Cerebellar nuclear complex (tissue), 1 donor: ENCODE data around the gene USP15.

Experiments used
- DNase-seq, 2 experiments: peaks; one replicate each; lab custom pipeline; 2025; lab: John Stamatoyannopoulos, UW

Gene USP15

DNA sequence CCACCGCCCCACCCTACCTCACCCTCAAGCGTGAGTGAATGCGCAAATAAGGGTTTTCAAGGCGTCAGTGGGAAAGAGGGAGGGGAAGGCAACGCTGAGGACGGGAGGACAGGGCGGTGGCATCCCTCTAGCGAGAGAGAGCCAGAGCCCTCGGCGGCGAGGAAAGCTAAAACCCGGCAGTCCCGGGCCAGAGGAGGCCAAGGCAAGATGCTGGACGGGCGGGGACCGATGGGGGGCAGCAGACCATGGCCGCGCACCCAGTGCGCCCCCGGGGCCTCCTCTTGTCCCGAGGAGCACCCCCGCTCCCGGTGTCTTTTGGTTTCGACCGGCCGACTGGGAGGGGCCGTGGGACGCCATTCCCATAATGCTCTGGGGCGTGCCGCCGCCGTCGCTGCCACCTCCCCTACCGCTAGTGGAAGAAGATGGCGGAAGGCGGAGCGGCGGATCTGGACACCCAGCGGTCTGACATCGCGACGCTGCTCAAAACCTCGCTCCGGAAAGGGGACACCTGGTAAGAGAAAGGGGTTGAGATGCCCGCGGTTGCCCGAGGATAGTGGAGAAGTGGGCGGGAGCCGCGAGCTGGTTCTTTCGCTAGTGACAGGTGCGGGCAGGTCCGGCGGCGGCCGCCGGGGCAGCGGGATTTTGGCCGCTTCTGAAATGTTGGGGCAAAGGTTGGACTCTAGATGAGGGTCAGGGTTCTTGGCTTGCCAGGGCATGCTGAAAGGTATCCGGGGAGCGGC lies at the start of gene USP15:
Gene USP15, plus strand, starts transcription at position 412 of the 740 bp plus-strand sequence. Its CDS starts 11 bp downstream, at position 423.
- DNase-seq, result peak; percentile 56 to 74

DNA sequence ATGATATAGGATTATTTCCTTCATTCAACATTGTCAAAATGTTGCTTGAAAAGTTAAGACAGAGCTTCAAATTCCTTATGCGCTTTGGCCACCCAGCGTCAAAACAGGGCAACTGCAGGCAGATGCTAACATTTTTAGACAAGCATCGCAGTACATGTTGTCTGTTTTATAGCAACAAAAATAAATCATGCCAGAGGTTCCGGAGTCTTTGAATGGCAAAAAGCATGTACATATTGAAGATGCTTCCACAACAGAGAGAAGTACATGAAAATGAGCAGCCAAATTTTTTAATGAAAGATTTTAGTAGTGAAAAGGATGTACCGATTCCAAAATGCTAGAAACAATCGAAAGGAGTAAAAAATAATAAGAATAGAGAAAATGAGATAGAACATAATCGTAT lies 49.8 kb upstream of the USP15 start:
- DNase-seq, result no peak

DNA sequence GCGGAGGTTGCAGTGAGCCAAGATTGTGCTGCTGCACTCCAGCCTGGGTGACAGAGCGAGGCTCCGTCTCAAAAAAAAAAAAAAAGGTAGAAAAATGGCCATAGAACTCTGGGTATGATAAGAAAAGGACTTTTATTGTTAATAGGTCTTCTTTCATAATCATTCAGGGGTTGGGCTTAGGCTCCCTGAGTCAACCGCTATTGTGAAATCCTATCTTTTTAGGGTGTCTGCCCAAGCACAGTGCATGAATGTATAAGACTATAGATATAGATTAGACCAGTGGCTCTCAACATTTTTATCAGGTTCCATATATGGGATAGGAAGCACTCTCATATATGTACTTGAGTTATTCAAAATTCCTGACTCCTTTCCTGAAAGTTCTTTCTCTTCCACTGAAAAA lies 48.7 kb upstream of the USP15 start:
- DNase-seq, result no peak

DNA sequence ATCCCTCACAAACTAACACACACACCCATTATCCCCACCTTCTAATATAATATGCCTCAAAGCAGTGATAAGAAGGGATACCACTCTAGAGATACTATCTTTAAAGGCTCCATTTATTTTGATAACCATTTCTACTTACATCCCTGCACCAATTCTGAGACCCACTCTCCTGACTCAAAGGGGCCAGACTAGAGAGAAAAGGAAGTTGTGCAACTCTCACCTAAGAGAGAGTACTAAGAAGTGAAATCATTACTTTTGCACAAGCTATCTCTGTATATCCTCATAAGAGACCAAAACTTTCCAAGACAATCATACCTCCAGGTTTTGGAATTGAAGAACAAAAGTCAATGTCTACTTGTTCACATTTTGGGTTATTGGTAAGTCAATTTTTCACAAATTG lies 45.4 kb upstream of the USP15 start:
- no peak for DNase-seq

GRCh38 chr12:62215506-62215905 lies 44.7 kb upstream of the USP15 start:
- DNase-seq, result no peak

DNA sequence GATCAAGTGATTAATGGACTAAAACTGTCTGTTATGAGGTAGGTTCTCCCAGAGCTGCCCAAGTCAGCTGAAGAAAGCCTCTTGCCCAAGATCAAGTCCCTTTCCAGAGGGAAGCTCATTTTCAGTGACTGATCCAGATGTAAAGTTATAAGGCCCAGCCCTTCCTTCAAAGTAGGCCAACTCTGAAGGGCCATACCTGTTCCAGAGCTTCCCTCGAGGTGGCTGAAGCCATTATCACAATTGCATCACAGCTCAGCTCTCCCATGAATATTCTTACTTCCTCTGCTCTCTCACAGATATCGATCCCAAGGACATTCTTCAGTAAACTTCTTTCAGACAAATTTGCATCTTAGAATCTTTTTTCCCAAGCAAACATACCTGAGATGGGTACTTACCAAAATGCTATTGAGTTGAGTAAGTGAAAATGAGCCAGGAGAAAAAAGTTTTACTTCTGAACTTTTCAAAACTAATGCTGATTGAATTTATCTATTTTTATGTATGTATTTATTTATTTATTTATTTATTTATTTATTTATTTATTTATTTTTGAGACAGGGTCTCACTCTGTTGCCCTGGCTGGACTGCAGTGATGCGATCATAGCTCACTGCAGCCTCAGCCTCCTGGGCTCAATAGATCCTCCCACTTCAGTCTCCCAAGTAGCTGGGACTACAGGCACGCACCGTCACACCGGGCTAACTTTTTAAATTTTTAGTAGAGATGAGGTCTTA lies 42.6 kb upstream of the USP15 start:
- DNase-seq, result no peak

DNA sequence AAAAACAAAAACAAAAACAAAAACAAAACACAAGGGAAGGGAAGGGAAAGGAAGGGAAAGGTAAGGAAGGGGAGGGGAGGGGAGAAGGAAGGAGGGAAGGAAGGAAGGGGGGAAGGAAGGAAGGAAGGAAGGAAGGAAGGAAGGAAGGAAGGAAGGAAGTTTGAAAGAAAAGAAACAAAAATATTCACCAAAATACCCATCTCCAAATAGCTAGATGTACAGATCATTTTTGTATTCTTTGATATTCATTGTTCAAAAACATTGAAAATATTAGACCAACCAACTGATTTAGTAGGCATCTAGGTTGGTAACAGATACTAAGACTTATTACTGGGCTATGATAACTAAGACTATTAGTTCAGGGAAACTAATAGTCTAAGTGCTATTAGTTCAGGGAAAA lies 39.1 kb upstream of the USP15 start:
- DNase-seq, result no peak

- no peak for DNase-seq
Measured at GRCh38 chr12:62224601-62225000, 35.6 kb upstream of the USP15 start.

- DNase-seq, result no peak
Measured at GRCh38 chr12:62227091-62227490, 33.1 kb upstream of the USP15 start.

DNA sequence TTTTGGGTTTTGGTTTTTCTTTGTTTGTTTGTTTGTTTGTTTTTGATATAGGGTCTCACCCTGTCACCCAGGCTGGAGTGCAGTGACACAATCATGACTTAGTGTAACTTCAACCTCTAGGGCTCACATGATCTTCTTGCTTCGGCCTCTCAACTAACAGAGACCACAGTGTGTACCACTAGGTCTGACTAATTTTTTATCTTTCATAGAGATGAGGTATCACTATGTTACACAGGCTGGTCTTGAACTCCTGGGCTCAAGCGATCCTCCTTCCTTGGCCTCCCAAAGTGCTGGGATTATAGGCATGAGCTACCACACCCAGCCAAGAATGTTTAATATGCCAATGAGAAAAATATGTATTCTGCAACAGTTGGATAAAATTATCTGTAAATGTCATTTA lies 29.6 kb upstream of the USP15 start:
- DNase-seq, result no peak

- DNase-seq, result no peak
Measured at GRCh38 chr12:62232143-62232729, 28.0 kb upstream of the USP15 start.

DNA sequence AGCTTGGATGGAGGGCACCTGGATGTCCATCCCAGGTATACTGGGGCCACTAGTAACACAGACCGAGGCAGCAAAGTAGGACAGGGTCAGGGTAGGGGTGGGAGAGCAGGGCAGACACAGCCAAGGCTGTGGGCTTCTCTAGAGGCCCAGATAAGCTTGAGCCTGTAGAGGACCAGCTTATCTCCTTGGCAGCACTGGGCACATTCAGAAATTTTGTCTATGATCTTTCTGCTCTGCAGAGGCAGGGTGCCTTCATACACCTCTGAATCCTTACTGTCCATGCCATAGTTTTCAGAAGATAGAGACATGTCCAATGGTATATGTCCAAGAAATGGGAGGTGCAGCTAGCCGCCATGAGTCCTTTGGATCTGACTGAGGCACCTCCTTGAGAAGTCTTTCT lies 26.4 kb upstream of the USP15 start:
- DNase-seq, result no peak

GRCh38 chr12:62239571-62239970 lies 20.6 kb upstream of the USP15 start:
- no peak for DNase-seq

DNA sequence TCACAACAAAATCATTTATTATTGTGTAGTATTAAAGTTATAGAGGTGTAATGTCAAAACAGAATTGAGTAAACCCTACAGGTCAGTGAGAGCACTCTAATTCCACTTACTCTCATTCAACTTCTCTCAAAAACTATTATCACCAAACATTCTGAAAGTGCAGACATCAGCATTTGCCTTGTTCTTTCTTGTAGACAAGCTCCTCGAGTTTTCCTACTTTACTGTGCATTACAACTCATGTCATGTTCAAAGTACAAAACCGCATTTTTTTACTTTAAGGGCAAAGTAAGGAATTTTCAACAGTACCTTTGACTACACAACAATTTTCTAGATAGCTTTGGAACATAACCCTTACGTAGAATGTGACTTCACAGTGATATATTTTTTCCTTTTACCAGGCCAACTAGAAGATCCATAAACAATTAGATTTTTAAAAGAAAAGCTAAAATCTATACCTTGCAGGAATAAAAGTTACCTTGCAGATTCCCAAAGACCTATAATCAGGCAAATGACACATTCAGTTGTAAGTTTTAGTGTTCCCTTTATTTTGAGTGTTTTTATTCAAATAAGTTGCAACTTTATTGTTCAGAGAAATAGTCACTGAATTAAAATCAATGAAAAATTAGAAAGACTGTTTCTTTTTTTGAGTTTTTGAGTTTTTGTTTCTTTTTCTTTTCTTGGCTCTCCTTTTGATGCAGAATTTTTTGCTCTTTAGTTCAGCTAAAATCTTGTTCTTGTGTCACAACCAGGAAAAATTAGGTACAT lies 12.7 kb upstream of the USP15 start:
- no peak for DNase-seq

DNA sequence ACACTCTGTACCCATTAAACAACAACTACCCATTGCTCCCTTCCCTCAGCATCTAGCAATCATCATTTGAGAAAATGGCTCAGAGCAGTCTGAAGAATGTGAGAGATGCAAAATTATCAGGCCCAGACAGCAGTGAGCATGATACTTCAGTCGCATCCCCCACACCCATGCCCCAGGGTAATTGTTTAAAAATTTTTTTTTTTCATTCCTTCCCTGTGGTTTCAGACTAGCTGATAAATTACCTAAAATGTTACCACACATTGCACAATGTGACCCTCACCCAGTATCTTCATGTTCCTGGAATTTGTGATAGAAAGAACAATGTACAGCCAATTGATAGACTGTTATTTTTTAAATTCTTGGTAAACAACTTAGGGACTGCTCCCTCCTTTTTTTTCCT lies 11.3 kb upstream of the USP15 start:
- DNase-seq, result no peak

DNA sequence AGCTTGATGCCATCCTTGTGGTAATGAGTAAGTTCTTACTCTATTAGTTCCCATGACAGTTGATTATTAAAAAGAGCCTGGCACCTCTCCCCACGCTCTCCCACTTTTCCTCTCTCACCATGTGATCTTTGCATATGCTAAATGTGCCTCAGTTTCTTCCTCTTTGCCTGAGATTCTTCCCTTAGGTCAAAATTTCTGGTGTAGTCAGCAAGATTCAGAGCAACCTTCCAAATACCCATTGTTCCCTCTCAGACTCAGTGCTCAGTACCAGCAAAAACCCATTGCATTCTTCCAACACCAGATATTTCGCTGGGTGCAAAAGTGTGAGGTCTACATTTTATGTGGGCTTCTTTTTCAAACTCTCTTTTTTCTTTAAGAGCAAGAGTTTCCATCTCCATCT lies 10.8 kb upstream of the USP15 start:
- DNase-seq, result no peak

GRCh38 chr12:62250671-62251608 lies 9.3 kb upstream of the USP15 start:
- DNase-seq, result no peak

DNA sequence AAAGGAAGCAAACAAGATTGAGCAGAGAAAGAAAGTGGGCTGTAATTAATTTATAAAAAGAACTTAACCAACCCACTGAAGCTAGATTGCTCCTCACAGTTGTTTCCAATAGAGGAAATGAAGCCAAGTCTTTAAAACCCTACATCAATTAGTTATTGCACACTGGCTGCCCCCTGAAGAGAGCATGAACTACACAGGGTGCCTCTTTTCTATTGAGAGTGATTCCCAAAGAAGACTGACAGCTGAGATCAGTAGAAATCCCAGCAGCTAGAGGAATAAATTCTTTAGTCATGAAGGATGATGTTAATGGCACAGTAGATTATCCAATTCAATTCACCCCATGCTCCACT lies 8.6 kb upstream of the USP15 start:
- no peak for DNase-seq

DNA sequence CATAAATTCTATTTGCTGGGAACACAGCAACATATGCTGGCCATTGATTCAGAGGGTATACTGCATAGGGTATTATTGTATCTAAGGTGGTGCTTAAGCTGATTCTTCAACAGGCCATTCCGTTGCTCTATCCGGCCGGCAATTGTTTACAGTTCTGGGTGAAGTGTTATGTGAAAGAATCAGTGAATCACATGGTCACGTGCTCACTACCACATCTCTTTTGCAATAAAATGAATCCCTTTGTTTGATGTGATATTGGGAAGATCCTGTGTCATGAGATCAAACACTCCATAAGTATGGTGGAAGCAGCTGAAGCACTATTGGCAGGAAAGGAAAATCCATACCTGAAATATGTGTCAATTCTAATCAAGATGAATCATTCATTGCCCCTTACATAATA lies 7.6 kb upstream of the USP15 start:
- no peak for DNase-seq

GRCh38 chr12:62254967-62255366 lies 5.2 kb upstream of the USP15 start:
- no peak for DNase-seq

GRCh38 chr12:62256408-62257096 lies 3.7 kb upstream of the USP15 start:
- no peak for DNase-seq
